Prostate gland (tissue), 2 donors: ENCODE results near the gene THSD4. TPM values are rescaled to one million over a fixed set of nuclear protein-coding genes. Genes with fewer than 3 reads are reported as not detected.

ENCODE experiments used
- DNase-seq: peaks from one replicate; pipeline ENCODE4 v3.0.0-alpha.2; 2019; ENCODE audit warnings: low spot score
- H3K27ac ChIP-seq, 2 donors: fragments of 200-600 bp; sonication (generic); 2 replicates each; pipeline ENCODE4 v1.5.1; 2017 to 2019
- H3K27me3 ChIP-seq: fragments of 200-600 bp; sonication (generic); replicated peaks from 2 replicates; pipeline ENCODE4 v1.5.1; 2019; ENCODE audit not compliant: insufficient read depth
- H3K36me3 ChIP-seq, 2 donors: fragments of 200-600 bp; sonication (generic); 1 replicate in 1 of 2; 2 replicates in 1 of 2; pipeline versions ENCODE4 v1.5.1 to v1.8.1; 2017 to 2019
- H3K4me1 ChIP-seq: fragments of 200-600 bp; sonication (generic); replicated peaks from 2 replicates; pipeline ENCODE4 v1.5.1; 2019
- H3K4me3 ChIP-seq, 2 donors: fragments of 200-600 bp; sonication (generic); 2 replicates each; pipeline ENCODE4 v1.5.1; 2017 to 2019
- H3K9me3 ChIP-seq: fragments of 200-600 bp; sonication (generic); 2 replicates; pipeline ENCODE4 v1.5.1; 2017
- POLR2A ChIP-seq: fragments of 450-650 bp; IDR thresholded peaks from one replicate; pipeline ENCODE4 v1.6.1; 2016; ENCODE audit warnings: antibody characterized with exemption, mild to moderate bottlenecking
- POLR2AphosphoS5 ChIP-seq: sonication (generic); formaldehyde crosslinking; IDR thresholded peaks from one replicate; pipeline ENCODE4 v1.6.1; 2017; ENCODE audit warnings: antibody characterized with exemption
- WGBS: methylation state at CpG from one replicate; pipeline ENCODE4 v1.1.5; 2018; 5-methylcytosine and 5-hydroxymethylcytosine counted together
- intact Hi-C: fragments of 100-400 bp; cut with DNase I; formaldehyde crosslinking; loops from one replicate; pipeline ENCODE4 v1.14.2; 2022
- total RNA-seq, 2 donors: library from RNA; depleted of rRNA; stranded (reverse); fragments of >200 nt; gene quantifications; one replicate each; pipeline ENCODE4 v1.1.0, GENCODE V29; 2016
- TF ChIP-seq, protein P1 (sequence below), 4 experiments: fragments of 200-600 bp in 2 of 4; fragments of 450-650 bp in 2 of 4; sonication (generic) in 2 of 4; IDR thresholded peaks; 1 replicate in 3 of 4; 2 replicates in 1 of 4; pipeline ENCODE4 v1.5.1; 2016 to 2019; ENCODE audit warnings: antibody characterized with exemption in 4 of 4, mild to moderate bottlenecking in 2 of 4, moderate library complexity in 2 of 4

The THSD4 gene
- total RNA-seq, 2 donors from 2014 or later, result 84.1 to 223 TPM

DNA sequence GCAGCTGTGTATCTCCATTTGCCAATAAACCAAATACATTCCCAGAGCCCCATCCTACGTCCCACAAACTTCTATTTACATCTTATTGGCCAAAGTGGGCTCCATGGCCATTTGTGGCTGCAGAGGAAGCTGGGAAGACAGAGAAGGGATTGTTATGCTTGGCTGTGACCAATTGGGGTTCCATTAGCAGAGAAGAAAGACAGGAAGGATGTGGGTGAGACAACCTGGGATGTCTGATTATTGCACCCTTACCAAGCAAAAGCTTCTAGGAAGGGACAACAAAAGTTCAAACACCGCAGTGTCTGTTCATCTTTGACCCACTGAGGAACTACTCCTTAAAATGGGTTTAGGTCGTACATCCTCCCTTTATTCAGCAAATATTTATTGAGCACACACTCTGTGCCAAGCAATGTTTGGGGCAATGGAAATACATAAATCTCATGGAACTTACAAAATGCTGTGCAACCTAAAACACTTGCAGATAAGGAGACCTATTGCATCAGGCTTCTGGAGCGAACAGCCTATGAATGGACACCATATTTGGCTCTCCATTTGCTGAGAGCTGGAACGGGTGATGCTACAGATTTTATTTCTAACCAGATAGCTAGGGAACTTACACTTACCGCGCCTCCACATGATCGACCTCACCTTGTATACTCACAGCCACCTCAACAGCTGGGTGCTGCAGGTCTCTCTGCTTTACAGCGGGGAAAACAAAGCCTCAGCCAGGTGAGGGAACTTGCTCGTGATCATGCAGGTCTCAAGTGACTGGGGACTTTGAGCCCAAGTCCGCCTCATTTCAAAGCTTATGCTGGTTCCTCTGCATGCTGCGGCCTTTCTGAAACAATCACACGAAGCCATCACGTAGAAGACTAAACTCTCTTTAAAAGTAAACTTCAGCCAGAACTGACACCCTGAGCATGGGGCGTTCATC is 673.6 kb downstream of the THSD4 start:
- intact Hi-C loops, result no loop called here
- Histone ChIP-seq H3K27ac (no peak overlapping the region), H3K9me3 (no peaks in the 10 kb centered on the region), H3K27me3 (no peaks in the 10 kb centered on the region), H3K4me3 (no peak overlapping the region), H3K36me3 (no peaks in the 10 kb centered on the region), H3K4me1 (no peaks in the 10 kb centered on the region)
- 92% methylated on average over 15 of the region's 15 CpGs for WGBS
- TF ChIP-seq POLR2AphosphoS5, result no peak
- no peak for TF ChIP-seq POLR2A
- TF ChIP-seq, protein P1, sequence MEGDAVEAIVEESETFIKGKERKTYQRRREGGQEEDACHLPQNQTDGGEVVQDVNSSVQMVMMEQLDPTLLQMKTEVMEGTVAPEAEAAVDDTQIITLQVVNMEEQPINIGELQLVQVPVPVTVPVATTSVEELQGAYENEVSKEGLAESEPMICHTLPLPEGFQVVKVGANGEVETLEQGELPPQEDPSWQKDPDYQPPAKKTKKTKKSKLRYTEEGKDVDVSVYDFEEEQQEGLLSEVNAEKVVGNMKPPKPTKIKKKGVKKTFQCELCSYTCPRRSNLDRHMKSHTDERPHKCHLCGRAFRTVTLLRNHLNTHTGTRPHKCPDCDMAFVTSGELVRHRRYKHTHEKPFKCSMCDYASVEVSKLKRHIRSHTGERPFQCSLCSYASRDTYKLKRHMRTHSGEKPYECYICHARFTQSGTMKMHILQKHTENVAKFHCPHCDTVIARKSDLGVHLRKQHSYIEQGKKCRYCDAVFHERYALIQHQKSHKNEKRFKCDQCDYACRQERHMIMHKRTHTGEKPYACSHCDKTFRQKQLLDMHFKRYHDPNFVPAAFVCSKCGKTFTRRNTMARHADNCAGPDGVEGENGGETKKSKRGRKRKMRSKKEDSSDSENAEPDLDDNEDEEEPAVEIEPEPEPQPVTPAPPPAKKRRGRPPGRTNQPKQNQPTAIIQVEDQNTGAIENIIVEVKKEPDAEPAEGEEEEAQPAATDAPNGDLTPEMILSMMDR (IDR thresholded peaks at IDR 0.05), result no peak
- no peak for DNase-seq

DNA sequence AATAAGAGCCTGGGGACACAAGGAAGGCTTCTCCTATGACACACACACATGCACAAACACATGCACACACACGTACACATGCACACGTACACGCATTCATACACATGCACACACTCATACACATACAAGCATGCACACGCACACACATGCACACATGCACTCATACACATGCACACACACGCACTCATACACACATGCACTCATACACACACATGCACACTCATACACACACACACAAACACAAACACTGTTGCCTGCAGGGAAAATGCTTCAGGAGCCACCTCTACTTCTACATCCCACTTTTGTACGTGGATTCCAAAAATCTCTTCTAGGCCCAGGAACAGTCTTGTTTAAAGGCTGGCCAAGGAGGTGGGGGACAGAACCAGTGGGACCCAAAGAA is 674.3 kb downstream of the THSD4 start:
- 97% methylated on average over 6 of the region's 6 CpGs for WGBS
- intact Hi-C loops, result no loop called here

DNA sequence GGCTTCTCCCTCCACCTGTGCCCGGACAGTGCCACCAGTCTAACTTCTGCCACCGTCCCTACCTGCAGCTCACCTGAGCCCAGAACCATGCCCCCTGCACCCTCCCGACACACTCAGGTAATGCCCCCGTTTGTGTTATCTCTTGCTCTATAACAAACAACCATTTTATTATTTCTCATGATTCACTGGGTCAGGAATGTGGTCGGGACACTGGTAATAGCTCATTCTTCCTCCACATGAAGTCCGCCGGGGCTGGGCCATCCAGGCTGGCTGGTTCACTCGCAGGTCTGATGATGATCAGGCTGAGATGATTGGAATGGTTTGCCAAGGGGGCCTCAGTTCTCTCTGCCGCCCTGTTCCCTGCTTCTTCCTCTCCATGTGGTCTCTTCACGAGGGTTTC is 674.8 kb downstream of the THSD4 start:
- no peaks in the 10 kb centered on the region for H3K27me3 ChIP-seq
- H3K36me3 ChIP-seq, result no peaks in the 10 kb centered on the region
- no peak overlapping the region for H3K27ac ChIP-seq
- no peak overlapping the region for H3K4me3 ChIP-seq
- TF ChIP-seq POLR2A (no peak), POLR2AphosphoS5 (no peak)
- TF ChIP-seq, protein P1 (IDR thresholded peaks at IDR 0.05), result no peak
- no peak for DNase-seq
- 63% methylated on average over 10 of the region's 10 CpGs for WGBS
- H3K9me3 ChIP-seq, result no peaks in the 10 kb centered on the region
- intact Hi-C loops, result no loop called here
- no peaks in the 10 kb centered on the region for H3K4me1 ChIP-seq

More for the DNA sequence above, 674.3 kb downstream of the THSD4 start:
- no peaks in the 10 kb centered on the region for H3K36me3 ChIP-seq
- no peaks in the 10 kb centered on the region for H3K4me1 ChIP-seq
- DNase-seq, result no peak
- H3K9me3 ChIP-seq, result no peaks in the 10 kb centered on the region
- TF ChIP-seq, protein P1 (IDR thresholded peaks at IDR 0.05), result no peak
- no peak for TF ChIP-seq POLR2A
- no peak for TF ChIP-seq POLR2AphosphoS5
- no peak overlapping the region for H3K4me3 ChIP-seq
- no peaks in the 10 kb centered on the region for H3K27me3 ChIP-seq
- H3K27ac ChIP-seq, result no peak overlapping the region

DNA sequence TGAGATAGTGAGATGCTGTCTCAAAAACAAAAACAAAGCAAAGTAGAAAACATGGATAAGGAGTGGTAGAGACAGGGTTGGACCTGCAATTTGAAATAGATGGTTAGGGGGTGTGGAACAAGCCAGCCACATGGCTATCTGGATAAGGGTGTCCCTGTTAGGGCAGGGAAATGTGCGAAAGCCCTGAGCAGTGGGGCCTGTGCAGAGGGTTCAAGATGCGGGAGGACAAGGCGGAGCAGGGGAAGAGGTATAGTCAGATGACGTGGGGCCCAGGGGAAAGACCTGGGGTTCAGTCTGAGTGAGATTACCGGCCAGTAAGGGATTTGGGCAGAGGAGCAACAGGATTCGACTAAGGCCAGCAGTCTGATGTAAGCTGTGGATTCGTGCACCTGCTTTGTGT is 676.7 kb downstream of the THSD4 start:
- H3K4me1 ChIP-seq, result no peaks in the 10 kb centered on the region
- no peaks in the 10 kb centered on the region for H3K27me3 ChIP-seq
- TF ChIP-seq POLR2A (no peak), POLR2AphosphoS5 (no peak)
- TF ChIP-seq, protein P1 (IDR thresholded peaks at IDR 0.05), result no peak
- H3K36me3 ChIP-seq, result no peaks in the 10 kb centered on the region
- intact Hi-C loops, result no loop called here
- H3K27ac ChIP-seq, result no peak overlapping the region
- no peak overlapping the region for H3K4me3 ChIP-seq
- WGBS, result 95% methylated on average over 7 of the region's 7 CpGs
- no peak for DNase-seq
- no peaks in the 10 kb centered on the region for H3K9me3 ChIP-seq

DNA sequence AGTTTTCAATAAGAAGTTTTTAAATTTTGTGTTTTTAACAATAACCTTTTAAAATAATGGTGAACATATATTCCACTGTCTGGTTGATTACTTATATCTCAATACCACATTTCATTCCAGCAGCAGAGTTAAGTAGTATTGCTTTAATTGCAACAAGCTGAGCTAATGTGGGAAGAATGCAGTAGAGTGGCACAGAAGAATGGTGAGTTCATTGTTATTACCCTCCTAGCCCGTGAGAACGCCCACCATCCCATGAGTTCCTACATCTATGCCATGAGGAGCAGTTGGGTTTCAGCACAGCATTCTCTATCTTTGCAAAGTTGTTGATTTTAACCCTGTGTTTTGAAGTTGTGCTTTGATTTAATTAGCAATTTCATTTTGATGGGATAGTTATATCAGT is 677.2 kb downstream of the THSD4 start:
- no peaks in the 10 kb centered on the region for H3K9me3 ChIP-seq
- H3K36me3 ChIP-seq, result no peaks in the 10 kb centered on the region
- intact Hi-C loops, result no loop called here
- no peak overlapping the region for H3K27ac ChIP-seq
- no peaks in the 10 kb centered on the region for H3K4me1 ChIP-seq
- no peak overlapping the region for H3K4me3 ChIP-seq
- 28% methylated on average over 2 of the region's 2 CpGs for WGBS
- TF ChIP-seq POLR2AphosphoS5 (no peak), POLR2A (no peak)
- TF ChIP-seq, protein P1 (IDR thresholded peaks at IDR 0.05), result no peak
- DNase-seq, result no peak
- no peaks in the 10 kb centered on the region for H3K27me3 ChIP-seq
